Measurements from ENCODE around the gene RAD51C. TPM values are rescaled to one million over a fixed set of nuclear protein-coding genes. Genes with fewer than 3 reads are reported as not detected.
"Not testable (repeated sequence)": the region's sequence is repeated elsewhere in the genome, so short reads cannot be mapped to it uniquely, and the experiment has no call there.

Gene RAD51C
- total RNA-seq, 2 experiments from 2014 or later = 51.0 to 118 TPM

DNA sequence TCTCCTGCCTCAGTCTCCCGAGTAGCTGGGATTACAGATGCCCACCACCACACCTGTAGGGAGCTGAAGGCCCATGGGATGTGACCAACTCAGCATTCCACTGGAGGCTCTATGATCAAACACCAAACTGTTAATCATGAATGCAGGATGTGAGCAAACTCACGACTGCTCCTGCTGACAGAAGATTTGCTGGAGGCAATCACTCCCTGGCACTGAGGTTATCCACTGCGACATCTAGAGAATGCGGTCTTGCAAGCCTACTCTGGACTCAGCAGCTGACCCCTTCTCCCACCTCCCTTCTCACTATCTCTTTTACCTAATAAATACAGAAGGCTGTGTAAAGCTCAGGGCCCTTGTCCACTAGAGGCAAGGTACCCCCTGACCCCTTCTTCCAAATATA lies 5.4 kb upstream of the RAD51C start:
- no peaks in the 10 kb centered on the region for H3K9me2 ChIP-seq (ENCODE audit: insufficient read depth, low read length)
- no peak overlapping the region for H3K4me3 ChIP-seq (ENCODE audit: low read depth, low read length, poor library complexity, severe bottlenecking)
- no peak for DNase-seq (ENCODE audit: low spot score)
- no peak overlapping the region for H3K27ac ChIP-seq (ENCODE audit: low read depth, low read length, poor library complexity, severe bottlenecking)
- no TSS peak for BruUV-seq (replicated peaks)
- intact Hi-C loops (cut with micrococcal nuclease; ENCODE audit: unreplicated experiment) = no loop called here
- TF ChIP-seq, protein P1, sequence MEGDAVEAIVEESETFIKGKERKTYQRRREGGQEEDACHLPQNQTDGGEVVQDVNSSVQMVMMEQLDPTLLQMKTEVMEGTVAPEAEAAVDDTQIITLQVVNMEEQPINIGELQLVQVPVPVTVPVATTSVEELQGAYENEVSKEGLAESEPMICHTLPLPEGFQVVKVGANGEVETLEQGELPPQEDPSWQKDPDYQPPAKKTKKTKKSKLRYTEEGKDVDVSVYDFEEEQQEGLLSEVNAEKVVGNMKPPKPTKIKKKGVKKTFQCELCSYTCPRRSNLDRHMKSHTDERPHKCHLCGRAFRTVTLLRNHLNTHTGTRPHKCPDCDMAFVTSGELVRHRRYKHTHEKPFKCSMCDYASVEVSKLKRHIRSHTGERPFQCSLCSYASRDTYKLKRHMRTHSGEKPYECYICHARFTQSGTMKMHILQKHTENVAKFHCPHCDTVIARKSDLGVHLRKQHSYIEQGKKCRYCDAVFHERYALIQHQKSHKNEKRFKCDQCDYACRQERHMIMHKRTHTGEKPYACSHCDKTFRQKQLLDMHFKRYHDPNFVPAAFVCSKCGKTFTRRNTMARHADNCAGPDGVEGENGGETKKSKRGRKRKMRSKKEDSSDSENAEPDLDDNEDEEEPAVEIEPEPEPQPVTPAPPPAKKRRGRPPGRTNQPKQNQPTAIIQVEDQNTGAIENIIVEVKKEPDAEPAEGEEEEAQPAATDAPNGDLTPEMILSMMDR (conservative IDR thresholded peaks at IDR 0.05; ENCODE audit: low read length) = no peak
- no peak for TF ChIP-seq EZH2phosphoT487 (IDR thresholded peaks at IDR 0.05; ENCODE audit: borderline replicate concordance, low read depth, low read length)
- peaks cover under 1% of the 10 kb centered on the region for H3K4me1 ChIP-seq (ENCODE audit: insufficient read depth, low read length, poor library complexity, severe bottlenecking)
- no peaks in the 10 kb centered on the region for H4K20me1 ChIP-seq (ENCODE audit: insufficient read depth, low read length)
- H3K79me2 ChIP-seq (ENCODE audit: insufficient read depth, low read depth, low read length) = no peaks in the 10 kb centered on the region
- H3K4me2 ChIP-seq (ENCODE audit: low read length) = no peak overlapping the region
- no peaks in the 10 kb centered on the region for H3K36me3 ChIP-seq (ENCODE audit: insufficient read depth, low read length)
- ChIA-PET POLR2A (interaction anchor here (0.6 to 2.3 kb wide), 3 partner anchors 27 to 273 kb away, joined by 3 to 12 read pairs (median 4); no protein-coding TSS in a partner anchor), CTCF (ENCODE audit: unreplicated experiment) (no interaction called here)
- H2AFZ ChIP-seq (ENCODE audit: low read length) = no peak overlapping the region
- no peaks in the 10 kb centered on the region for H3K9me3 ChIP-seq (ENCODE audit: low read length)

DNA sequence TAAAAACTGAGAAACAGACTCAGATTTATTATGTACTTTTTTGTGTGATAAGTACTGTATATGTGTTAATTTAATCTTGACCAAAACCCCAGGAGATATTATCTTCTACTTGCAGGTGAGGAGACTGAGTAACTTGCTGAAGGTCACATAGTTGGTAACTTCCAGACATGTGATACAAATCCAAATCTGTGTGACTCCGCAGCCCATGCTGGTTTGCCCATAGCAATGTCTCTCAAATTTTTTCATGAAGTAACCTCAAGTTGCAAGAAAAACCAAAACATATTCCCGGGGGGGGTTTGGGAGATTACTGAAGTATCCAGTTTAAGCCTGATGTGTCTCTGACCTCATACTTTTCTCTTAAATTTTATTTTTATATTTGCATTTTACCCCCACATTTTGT lies 3.9 kb upstream of the RAD51C start:
- ChIA-PET POLR2A (interaction anchor here (2.1 kb wide), 1 partner anchor 57 kb away, joined by 8 read pairs; no protein-coding TSS in a partner anchor), CTCF (ENCODE audit: unreplicated experiment) (no interaction called here)
- DNase-seq (ENCODE audit: low spot score) = no peak
- intact Hi-C loops (cut with micrococcal nuclease; ENCODE audit: unreplicated experiment) = no loop called here
- Histone ChIP-seq H3K27ac (ENCODE audit: low read depth, low read length, poor library complexity, severe bottlenecking) (no peak overlapping the region), H3K9me2 (ENCODE audit: insufficient read depth, low read length) (no peaks in the 10 kb centered on the region), H3K4me1 (ENCODE audit: insufficient read depth, low read length, poor library complexity, severe bottlenecking) (peaks cover 7% of the 10 kb centered on the region), H3K9me3 (ENCODE audit: low read length) (no peaks in the 10 kb centered on the region), H2AFZ (ENCODE audit: low read length) (no peak overlapping the region), H4K20me1 (ENCODE audit: insufficient read depth, low read length) (peaks cover 2% of the 10 kb centered on the region; the same call in 1 of the 2 replicates), H3K79me2 (ENCODE audit: insufficient read depth, low read depth, low read length) (peaks cover 10% of the 10 kb centered on the region), H3K4me3 (ENCODE audit: low read depth, low read length, poor library complexity, severe bottlenecking) (no peak overlapping the region), H3K36me3 (ENCODE audit: insufficient read depth, low read length) (no peaks in the 10 kb centered on the region), H3K4me2 (ENCODE audit: low read length) (no peak overlapping the region)
- TF ChIP-seq EZH2phosphoT487 (IDR thresholded peaks at IDR 0.05; ENCODE audit: borderline replicate concordance, low read depth, low read length) = no peak
- TF ChIP-seq, protein P1 (conservative IDR thresholded peaks at IDR 0.05; ENCODE audit: low read length) = no peak
- no TSS peak for BruUV-seq (replicated peaks)

DNA sequence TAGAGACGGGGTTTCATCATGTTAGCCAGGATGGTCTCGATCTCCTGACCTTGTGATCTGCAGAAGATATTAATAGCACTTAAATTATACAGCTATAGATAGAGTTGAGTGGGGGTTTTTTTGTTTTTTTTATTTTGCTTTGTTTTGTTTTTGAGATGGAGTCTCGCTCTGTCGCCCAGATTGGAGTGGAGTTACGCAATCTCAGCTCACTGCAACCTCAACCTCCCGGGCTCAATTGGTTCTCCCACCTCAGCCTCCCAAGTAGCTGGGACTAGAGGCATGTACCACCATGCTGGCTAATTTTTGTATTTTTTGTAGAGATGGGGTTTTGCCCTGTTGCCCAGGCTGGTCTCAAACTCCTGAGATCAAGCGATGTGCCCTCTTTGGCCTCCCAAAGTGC lies 2.4 kb upstream of the RAD51C start:
- H3K9me2 ChIP-seq (ENCODE audit: insufficient read depth, low read length); H3K36me3 ChIP-seq (ENCODE audit: insufficient read depth, low read length); H3K27ac ChIP-seq (ENCODE audit: low read depth, low read length, poor library complexity, severe bottlenecking); H2AFZ ChIP-seq (ENCODE audit: low read length); CTCF ChIA-PET (ENCODE audit: unreplicated experiment); DNase-seq (ENCODE audit: low spot score); H3K4me3 ChIP-seq (ENCODE audit: low read depth, low read length, poor library complexity, severe bottlenecking); BruUV-seq (replicated peaks); H3K4me2 ChIP-seq (ENCODE audit: low read length); H4K20me1 ChIP-seq (ENCODE audit: insufficient read depth, low read length); H3K9me3 ChIP-seq (ENCODE audit: low read length): not testable (repeated sequence)
- POLR2A ChIA-PET = interaction anchor here (0.6 kb wide), 1 partner anchor 11 kb away, joined by 3 read pairs; no protein-coding TSS in a partner anchor
- intact Hi-C loops (cut with micrococcal nuclease; ENCODE audit: unreplicated experiment) = loop anchor here (10.0 kb wide), 1 partner anchor 175 kb away; the partner anchor contains the start of gene MTMR4
- peaks cover 22% of the 10 kb centered on the region for H3K4me1 ChIP-seq (ENCODE audit: insufficient read depth, low read length, poor library complexity, severe bottlenecking)
- H3K79me2 ChIP-seq (ENCODE audit: insufficient read depth, low read depth, low read length) = peaks cover 25% of the 10 kb centered on the region

Data from OCI-LY7 (cell line).